ENCODE results near the gene UBP1. TPM values are rescaled to one million over a fixed set of nuclear protein-coding genes. Genes with fewer than 3 reads are reported as not detected.
A peak's percentile ranks its signal among the peaks of the same experiment; 100 is the strongest.

UBP1 gene
- total and polyA plus RNA-seq, 9 of the 15 experiments (the other 6 are each of a cell fraction or from before 2014, with no cell fraction given) = 13.6 to 143 (median 79.6) TPM

GRCh38 chr3:33438881-33439545 is 1.2 kb downstream of the UBP1 start (continued):
- TF ChIP-seq ILK (tag; IDR thresholded peaks at IDR 0.05; ENCODE audit: borderline replicate concordance, low read depth) (no peak), ZNF165 (CRISPR knock-in tag; IDR thresholded peaks at IDR 0.05; ENCODE audit: borderline replicate concordance) (0 out of 2 replicates have a peak, but pooled peaks have one; percentile 68), MTA3 (IDR thresholded peaks at IDR 0.05; ENCODE audit: borderline replicate concordance) (no peak), PHTF2 (CRISPR knock-in tag; IDR thresholded peaks at IDR 0.05) (no peak), RUNX1 (IDR thresholded peaks at IDR 0.05; ENCODE audit: low read depth) (no peak), MAZ (CRISPR knock-in tag; conservative IDR thresholded peaks at IDR 0.05 in 1 of 2, IDR thresholded peaks at IDR 0.05 in 1 of 2) (no peak), TFAM (CRISPR knock-in tag; conservative IDR thresholded peaks at IDR 0.05) (no peak), ARHGAP35 (IDR thresholded peaks at IDR 0.05; ENCODE audit: partially characterized antibody) (no peak), ZBTB33 (CRISPR knock-in tag; IDR thresholded peaks at IDR 0.05) (no peak), SIN3A (IDR thresholded peaks at IDR 0.05; ENCODE audit: borderline replicate concordance in 2 of 2, control insufficient read depth in 1 of 2, low read depth in 2 of 2, low read length in 2 of 2) (0 out of 4 replicates have a peak, but pooled peaks of 1 of the 2 experiments have one; percentile 25), KLF16 (IDR thresholded peaks at IDR 0.05) (no peak), GATA2 (CRISPR knock-in tag; IDR thresholded peaks at IDR 0.05) (0 out of 2 replicates have a peak, but pooled peaks have one; percentile 21), ZNF512 (tag; IDR thresholded peaks at IDR 0.05) (no peak), NFE2L1 (tag; IDR thresholded peaks at IDR 0.05; ENCODE audit: borderline replicate concordance, low read depth) (no peak), TCF7 (IDR thresholded peaks at IDR 0.05; ENCODE audit: borderline replicate concordance) (no peak)
- TF ChIP-seq, protein P1, sequence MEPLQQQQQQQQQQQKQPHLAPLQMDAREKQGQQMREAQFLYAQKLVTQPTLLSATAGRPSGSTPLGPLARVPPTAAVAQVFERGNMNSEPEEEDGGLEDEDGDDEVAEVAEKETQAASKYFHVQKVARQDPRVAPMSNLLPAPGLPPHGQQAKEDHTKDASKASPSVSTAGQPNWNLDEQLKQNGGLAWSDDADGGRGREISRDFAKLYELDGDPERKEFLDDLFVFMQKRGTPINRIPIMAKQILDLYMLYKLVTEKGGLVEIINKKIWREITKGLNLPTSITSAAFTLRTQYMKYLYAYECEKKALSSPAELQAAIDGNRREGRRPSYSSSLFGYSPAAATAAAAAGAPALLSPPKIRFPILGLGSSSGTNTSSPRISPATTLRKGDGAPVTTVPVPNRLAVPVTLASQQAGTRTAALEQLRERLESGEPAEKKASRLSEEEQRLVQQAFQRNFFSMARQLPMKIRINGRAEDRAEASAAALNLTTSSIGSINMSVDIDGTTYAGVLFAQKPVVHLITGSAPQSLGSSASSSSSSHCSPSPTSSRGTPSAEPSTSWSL (CRISPR knock-in tag; IDR thresholded peaks at IDR 0.05; ENCODE audit: borderline replicate concordance) = 0 out of 2 replicates have a peak, but pooled peaks have one; percentile 28
- TF ChIP-seq, protein P2, sequence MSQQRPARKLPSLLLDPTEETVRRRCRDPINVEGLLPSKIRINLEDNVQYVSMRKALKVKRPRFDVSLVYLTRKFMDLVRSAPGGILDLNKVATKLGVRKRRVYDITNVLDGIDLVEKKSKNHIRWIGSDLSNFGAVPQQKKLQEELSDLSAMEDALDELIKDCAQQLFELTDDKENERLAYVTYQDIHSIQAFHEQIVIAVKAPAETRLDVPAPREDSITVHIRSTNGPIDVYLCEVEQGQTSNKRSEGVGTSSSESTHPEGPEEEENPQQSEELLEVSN (IDR thresholded peaks at IDR 0.05; ENCODE audit: borderline replicate concordance in 1 of 2, extremely low read depth in 1 of 2, insufficient read depth in 1 of 2, insufficient read length in 1 of 2, low read depth in 1 of 2, low read length in 1 of 2, poor library complexity in 1 of 2, severe bottlenecking in 1 of 2) = no peak
